OCI-LY1 (cell line): ENCODE results near the gene CD3E.
"Not testable (repeated sequence)": the region's sequence is repeated elsewhere in the genome, so short reads cannot be mapped to it uniquely, and the experiment has no call there.

ENCODE experiments used
- H2AFZ ChIP-seq: fragments of 200-600 bp; sonication (generic), shearing (Covaris generic); 2 replicates; pipeline ENCODE4 v1.6.0; 2014; ENCODE audit warnings: antibody characterized with exemption, mild to moderate bottlenecking, low read length
- H3F3A ChIP-seq: fragments of 200-600 bp; sonication (generic), shearing (Covaris generic); 2 replicates; pipeline ENCODE4 v1.6.0; 2014; ENCODE audit warnings: mild to moderate bottlenecking, antibody characterized with exemption, low read length, moderate library complexity; ENCODE audit not compliant: insufficient read depth
- H3K27ac ChIP-seq: fragments of 200-600 bp; sonication (generic); 2 replicates; pipeline ENCODE4 v1.5.1; 2014; ENCODE audit warnings: low read length, mixed run types, mild to moderate bottlenecking, low read depth; ENCODE audit not compliant: poor library complexity, severe bottlenecking
- H3K27me3 ChIP-seq: fragments of 200-600 bp; sonication (generic); 2 replicates; pipeline ENCODE4 v1.6.0; 2014; ENCODE audit warnings: antibody characterized with exemption, mild to moderate bottlenecking, low read length, moderate library complexity; ENCODE audit not compliant: insufficient read depth
- H3K36me3 ChIP-seq: fragments of 200-600 bp; sonication (generic); 2 replicates; pipeline ENCODE4 v1.6.1; 2014; ENCODE audit warnings: mild to moderate bottlenecking, antibody characterized with exemption, low read length, moderate library complexity, mixed read lengths; ENCODE audit not compliant: insufficient read depth
- H3K4me1 ChIP-seq: fragments of 200-600 bp; sonication (generic); 2 replicates; pipeline ENCODE4 v1.5.1; 2014; ENCODE audit warnings: mild to moderate bottlenecking, low read length, moderate library complexity; ENCODE audit not compliant: insufficient read depth, severe bottlenecking
- H3K4me2 ChIP-seq: fragments of 200-600 bp; sonication (generic), shearing (Covaris generic); 2 replicates; pipeline ENCODE4 v1.6.1; 2014; ENCODE audit warnings: low read length
- H3K4me3 ChIP-seq: fragments of 200-600 bp; sonication (generic); 2 replicates; pipeline ENCODE4 v1.5.1; 2014; ENCODE audit warnings: low read length, low read depth, mild to moderate bottlenecking, mixed read lengths; ENCODE audit not compliant: poor library complexity, severe bottlenecking
- H3K79me2 ChIP-seq: fragments of 200-600 bp; shearing (Covaris generic); 2 replicates; pipeline ENCODE4 v1.6.1; 2016; ENCODE audit warnings: mixed run types, low read length, mixed read lengths; ENCODE audit not compliant: insufficient read depth
- H3K9ac ChIP-seq: fragments of 200-600 bp; sonication (generic), shearing (Covaris generic); 2 replicates; pipeline ENCODE4 v1.6.1; 2014; ENCODE audit warnings: mild to moderate bottlenecking, low read length, mixed read lengths
- H3K9me2 ChIP-seq: fragments of 200-600 bp; sonication (generic), shearing (Covaris generic); 2 replicates; pipeline ENCODE4 v1.6.1; 2014; ENCODE audit warnings: low read depth, mild to moderate bottlenecking, low read length, mixed read lengths
- H3K9me3 ChIP-seq: fragments of 200-600 bp; shearing (Covaris generic); 2 replicates; pipeline ENCODE4 v1.6.1; 2014; ENCODE audit warnings: low read length, mixed read lengths
- H4K20me1 ChIP-seq: fragments of 200-600 bp; sonication (generic), shearing (Covaris generic); 2 replicates; pipeline ENCODE4 v1.6.0; 2016; ENCODE audit warnings: mild to moderate bottlenecking, low read length; ENCODE audit not compliant: insufficient read depth
- CTCF ChIP-seq: fragments of 200-600 bp; sonication (generic), shearing (Covaris generic); IDR thresholded peaks from 2 replicates; pipeline ENCODE4 v1.5.1; 2017; ENCODE audit warnings: mild to moderate bottlenecking, antibody characterized with exemption, low read length, moderate library complexity, mixed read lengths
- EZH2 ChIP-seq: fragments of 200-600 bp; sonication (generic), shearing (Covaris generic); IDR thresholded peaks from 2 replicates; pipeline ENCODE4 v1.8.0; 2017; ENCODE audit warnings: borderline replicate concordance, mixed run types, mild to moderate bottlenecking, antibody characterized with exemption, low read length, moderate library complexity, mixed read lengths

The CD3E gene

DNA sequence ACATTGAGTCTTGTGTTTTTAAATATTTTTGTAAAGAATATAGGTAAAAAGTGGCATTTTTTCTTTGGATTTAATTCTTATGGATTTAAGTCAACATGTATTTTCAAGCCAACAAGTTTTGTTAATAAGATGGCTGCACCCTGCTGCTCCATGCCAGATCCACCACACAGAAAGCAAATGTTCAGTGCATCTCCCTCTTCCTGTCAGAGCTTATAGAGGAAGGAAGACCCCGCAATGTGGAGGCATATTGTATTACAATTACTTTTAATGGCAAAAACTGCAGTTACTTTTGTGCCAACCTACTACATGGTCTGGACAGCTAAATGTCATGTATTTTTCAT is 333 bp upstream of the CD3E start:
- no peak overlapping the region for H2AFZ ChIP-seq
- no peaks in the 10 kb centered on the region for H3K9me3 ChIP-seq
- H3K4me2 ChIP-seq, result no peak overlapping the region
- no peaks in the 10 kb centered on the region for H3K27me3 ChIP-seq
- no peaks in the 10 kb centered on the region; the same call in 1 of the 2 replicates for H3K36me3 ChIP-seq
- H3K79me2 ChIP-seq, result no peaks in the 10 kb centered on the region
- no peak for TF ChIP-seq EZH2
- TF ChIP-seq CTCF, result no peak
- no peaks in the 10 kb centered on the region for H4K20me1 ChIP-seq
- H3K4me1 ChIP-seq, result peaks cover 16% of the 10 kb centered on the region
- no peaks in the 10 kb centered on the region for H3F3A ChIP-seq
- no peaks in the 10 kb centered on the region for H3K9me2 ChIP-seq
- H3K9ac ChIP-seq, result no peak overlapping the region
- H3K4me3 ChIP-seq, result no peak overlapping the region
- no peak overlapping the region for H3K27ac ChIP-seq

- Histone ChIP-seq H3K27ac (no peak overlapping the region), H2AFZ (peak overlapping the region; percentile 92), H3K9ac (no peak overlapping the region), H3K4me1 (peaks cover 16% of the 10 kb centered on the region), H3K79me2 (no peaks in the 10 kb centered on the region), H3K36me3 (no peaks in the 10 kb centered on the region; the same call in 1 of the 2 replicates), H3K4me2 (no peak overlapping the region), H3K4me3 (no peak overlapping the region), H3F3A (no peaks in the 10 kb centered on the region), H3K27me3 (no peaks in the 10 kb centered on the region), H4K20me1 (no peaks in the 10 kb centered on the region), H3K9me2 (no peaks in the 10 kb centered on the region), H3K9me3 (no peaks in the 10 kb centered on the region)
- TF ChIP-seq CTCF (no peak), EZH2 (no peak)
Observed at GRCh38 chr11:118305726-118306125, 1.2 kb downstream of the CD3E start.

GRCh38 chr11:118306556-118306955 is 2.0 kb downstream of the CD3E start:
- TF ChIP-seq CTCF (no peak), EZH2 (no peak)
- Histone ChIP-seq H3F3A (no peaks in the 10 kb centered on the region), H3K4me2 (no peak overlapping the region), H2AFZ (no peak overlapping the region), H3K4me3 (no peak overlapping the region), H3K79me2 (no peaks in the 10 kb centered on the region), H3K4me1 (peaks cover 16% of the 10 kb centered on the region), H3K9ac (no peak overlapping the region), H3K27me3 (no peaks in the 10 kb centered on the region), H4K20me1 (no peaks in the 10 kb centered on the region), H3K27ac (no peak overlapping the region), H3K9me3 (no peaks in the 10 kb centered on the region), H3K9me2 (no peaks in the 10 kb centered on the region), H3K36me3 (no peaks in the 10 kb centered on the region; the same call in 1 of the 2 replicates)

DNA sequence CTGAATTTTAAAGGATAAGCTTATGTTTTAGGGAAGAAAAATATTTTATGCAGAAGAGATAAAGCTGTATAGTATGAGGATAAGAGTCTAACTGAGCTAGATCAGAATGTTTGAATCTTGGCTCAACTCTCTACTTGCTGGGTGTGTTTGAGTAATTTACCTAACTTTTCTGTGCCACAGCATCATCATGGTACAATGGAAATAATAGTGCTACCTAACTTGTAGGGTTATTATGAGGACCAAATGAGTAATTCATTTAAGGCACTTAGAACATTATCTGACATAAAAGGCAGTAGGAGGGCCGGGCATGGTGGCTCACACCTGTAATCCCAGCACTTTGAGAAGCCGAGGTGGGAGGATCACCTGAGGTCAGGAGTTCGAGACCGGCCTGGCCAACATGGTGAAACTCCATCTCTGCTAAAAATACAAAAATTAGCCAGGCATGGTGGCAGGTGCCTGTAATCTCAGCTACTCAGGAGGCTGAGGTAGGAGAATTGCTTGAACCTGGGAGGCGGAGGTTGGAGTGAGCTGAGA is 4.5 kb downstream of the CD3E start:
- H3F3A ChIP-seq, H3K4me2 ChIP-seq, H3K9ac ChIP-seq, H2AFZ ChIP-seq, H4K20me1 ChIP-seq, H3K4me3 ChIP-seq, H3K79me2 ChIP-seq, H3K27ac ChIP-seq, H3K36me3 ChIP-seq, H3K9me2 ChIP-seq, H3K27me3 ChIP-seq, H3K9me3 ChIP-seq: not testable (repeated sequence)
- H3K4me1 ChIP-seq, result peaks cover 30% of the 10 kb centered on the region
